NK-92 (cell line): Measurements from ENCODE around the gene LETM1.
A peak's percentile ranks its signal among the peaks of the same experiment; 100 is the strongest.

Experiments used
- DNase-seq: peaks from one replicate; lab custom pipeline; 2025; ENCODE audit not compliant: unreplicated experiment; lab: John Stamatoyannopoulos, UW

The LETM1 gene

DNA sequence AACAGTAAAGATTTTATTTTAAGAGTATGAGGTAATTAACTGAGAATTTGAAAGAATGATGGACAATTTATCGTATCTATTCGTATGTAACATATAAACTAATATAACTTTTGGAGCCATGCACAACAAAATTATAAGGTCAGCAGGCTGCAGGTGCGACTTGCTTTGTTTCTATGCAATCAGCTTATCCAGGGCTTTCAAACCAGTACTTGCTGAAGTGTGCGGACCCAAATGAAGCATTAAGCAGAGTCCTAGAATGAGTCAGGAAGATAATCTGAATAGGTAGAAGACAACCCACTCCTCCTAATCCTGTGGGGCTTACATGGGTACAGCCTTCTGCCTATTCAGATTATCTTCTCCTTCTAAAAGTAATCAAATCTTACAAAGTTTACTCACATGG lies 17.3 kb upstream of the LETM1 start:
- no peak for DNase-seq

DNA sequence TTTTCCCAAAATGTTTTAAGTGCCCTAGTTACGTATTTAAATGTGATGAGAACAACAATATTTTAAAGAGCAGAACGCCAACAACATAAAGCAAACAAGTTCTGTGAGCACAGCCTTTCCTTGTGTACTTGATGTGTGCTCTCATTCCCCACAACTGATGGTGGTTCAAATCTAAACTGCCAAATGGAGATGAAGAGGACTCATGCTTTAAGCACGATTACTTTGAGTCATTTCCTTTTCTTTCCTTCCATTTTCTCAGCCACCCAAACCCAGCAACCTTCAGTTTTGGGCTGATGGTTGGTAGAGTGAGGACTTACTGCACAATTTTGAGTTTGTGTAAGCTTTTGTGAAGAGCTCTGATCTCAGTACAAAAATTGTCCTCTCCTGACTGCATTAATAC lies 16.9 kb upstream of the LETM1 start:
- no peak for DNase-seq

DNA sequence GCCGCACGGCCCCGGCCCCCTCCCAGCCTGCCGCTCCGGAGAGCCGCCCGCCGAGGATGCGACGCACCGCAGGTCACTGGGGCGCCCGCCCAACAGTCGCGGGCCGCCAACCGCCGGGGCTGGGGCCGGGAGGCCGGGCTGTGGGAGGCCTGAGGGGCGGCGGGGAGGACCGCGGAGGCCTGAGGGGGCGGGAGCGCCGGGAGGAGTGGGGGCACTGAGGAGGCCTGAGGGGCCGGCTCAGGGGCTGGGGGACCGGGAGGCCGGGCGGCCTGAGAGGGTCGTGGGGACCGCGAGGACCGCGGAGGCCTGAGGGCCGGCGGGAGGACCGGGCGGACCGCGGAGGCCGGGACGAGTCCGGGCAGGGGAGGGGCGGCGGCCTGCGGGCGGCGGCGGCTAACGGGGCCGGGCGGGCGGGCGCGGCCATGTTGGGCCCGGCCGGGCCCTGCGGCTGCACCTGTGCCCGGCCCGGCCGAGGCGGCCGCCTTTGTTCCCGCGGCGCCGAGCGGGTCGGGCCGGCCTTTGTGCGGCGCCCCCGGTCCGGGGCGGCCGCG lies 15.6 kb upstream of the LETM1 start:
- DNase-seq, result no peak

DNA sequence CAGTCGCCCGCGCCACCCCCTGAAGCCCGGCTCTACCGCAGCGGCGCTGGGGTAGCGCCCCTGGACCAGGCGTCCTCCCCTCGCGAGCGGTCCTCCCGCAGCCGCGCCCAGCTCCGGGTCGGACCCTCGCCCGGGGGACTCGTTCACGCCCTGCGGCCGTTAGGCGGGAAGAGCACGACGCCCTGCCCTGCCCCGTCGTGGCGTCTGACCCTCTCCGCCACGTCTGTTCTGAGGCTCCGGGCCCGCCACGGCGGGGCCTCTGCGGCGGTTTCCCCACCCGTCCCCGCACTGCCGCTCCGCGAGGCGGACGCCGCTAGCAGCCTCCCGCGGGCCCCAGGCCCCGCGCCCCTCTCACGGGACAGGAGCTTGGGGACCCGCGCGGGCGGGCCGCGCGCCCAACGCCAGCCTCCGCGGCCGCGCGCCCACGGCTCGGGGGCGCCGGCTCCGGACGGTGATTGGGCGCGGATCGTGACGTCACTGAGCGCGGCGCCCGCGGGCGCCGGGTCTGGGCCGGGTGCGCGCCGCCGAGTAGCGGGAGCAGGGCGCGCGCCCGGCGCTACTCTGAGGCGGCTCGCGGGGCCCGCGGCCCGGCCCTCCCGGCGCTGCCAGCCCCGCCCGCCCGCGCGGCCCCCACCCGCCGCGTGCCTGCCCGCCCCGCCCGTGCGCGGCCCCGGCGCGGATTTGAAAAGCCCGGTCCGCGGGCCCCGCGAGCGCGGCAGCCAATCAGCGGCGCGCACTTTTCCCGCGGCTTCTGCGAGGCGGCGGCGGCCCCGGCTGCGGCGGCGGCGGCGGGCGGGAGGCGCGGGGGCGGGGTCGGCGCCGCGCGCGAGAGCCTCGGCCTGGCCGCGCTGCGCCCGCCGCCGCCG lies 14.9 kb upstream of the LETM1 start, which contains the start of gene NSD2:
Gene NSD2, plus strand, starts transcription at position 816 of the 866 bp plus-strand sequence. CDS start 29,262 bp downstream, outside the sequence.
- no peak for DNase-seq

DNA sequence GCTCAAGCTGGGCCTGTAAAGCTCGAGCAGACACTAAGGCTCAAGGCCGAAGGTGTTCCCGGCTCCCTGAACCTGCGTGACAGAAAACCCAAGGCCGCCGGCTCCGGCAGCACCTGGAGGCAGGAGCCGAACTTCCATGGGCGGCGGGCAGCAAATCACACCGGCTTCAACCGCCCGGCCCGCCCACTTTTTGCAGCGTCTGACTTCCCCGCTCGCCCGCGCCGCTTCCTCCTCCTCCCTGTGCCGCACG lies 14.3 kb upstream of the LETM1 start:
- DNase-seq, result peak; percentile 30

DNA sequence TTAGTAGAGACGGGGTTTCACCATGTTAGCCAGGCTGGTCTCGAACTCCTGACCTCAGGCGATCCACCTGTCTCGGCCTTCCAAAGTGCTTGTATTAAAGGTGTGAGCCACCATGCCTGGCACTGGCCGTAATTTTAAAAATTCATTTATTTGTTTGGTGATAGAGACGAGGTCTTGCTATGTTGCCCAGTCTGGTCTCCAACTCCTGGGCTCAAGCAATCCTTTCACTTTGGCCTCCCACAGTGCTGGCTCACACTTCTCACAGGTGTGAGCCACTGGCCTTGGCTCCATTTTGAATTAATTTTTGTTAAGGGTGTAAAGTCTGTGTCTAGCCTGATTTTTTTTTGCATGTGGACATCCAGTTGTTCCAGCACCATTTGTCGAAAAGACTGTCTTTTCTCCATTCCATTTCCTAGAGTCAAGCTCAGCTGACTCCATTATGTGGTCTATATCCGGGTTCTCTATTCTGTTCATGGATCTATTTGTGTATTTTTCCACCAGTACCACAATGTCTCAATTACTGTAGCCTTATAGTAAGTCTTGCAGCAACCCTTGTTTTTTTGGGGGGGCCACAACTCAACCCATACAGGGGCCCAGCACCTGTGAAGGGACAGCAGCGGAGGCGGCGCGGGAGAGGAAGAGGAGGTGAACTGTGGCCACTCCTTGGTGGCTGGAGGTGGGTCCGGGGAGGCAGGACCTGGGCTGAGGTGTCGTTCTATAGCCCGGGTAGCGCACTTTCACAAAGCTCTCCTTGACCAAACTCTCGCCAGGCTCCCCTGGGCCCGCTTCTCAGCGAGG lies 13.8 kb upstream of the LETM1 start:
- DNase-seq, result no peak

DNA sequence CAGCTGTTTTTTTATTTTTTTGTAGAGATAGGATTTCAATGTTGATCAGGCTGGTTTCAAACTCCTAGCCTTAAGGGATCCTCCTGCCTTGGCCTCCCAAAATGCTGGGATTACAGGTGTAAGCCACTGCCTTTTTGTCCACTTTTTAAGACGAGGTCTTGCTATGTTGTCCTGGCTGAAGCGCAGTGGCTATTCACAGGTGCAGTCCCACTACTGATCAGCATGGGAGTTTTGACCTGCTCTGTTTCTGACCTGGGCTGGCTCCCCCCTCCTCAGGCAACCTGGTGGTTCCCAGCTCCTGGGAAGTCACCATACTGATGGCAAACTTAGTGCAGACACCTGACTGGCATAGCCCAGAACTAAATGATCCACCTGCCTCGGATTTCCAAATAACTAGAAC lies 13.0 kb upstream of the LETM1 start:
- DNase-seq, result no peak

DNA sequence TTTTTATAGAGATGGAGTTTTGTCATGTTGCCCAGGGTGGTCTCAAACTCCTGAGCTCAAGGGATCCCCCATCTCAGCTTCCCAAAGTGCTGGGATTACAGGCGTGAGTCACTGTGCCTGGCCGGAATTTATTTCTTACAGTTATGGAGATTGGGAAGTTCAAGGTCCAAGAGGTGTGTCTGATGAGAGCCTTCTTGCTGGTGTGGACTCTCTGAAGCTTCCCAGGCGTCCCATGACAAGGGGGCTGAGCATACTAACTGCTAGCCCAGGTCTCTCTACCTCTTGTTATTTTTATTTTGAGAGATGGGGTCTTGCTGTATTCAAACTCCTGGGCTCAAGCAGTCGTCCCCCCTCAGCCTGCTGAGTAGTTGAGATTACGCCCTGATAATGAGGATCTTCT lies 12.3 kb upstream of the LETM1 start:
- DNase-seq, result no peak

DNA sequence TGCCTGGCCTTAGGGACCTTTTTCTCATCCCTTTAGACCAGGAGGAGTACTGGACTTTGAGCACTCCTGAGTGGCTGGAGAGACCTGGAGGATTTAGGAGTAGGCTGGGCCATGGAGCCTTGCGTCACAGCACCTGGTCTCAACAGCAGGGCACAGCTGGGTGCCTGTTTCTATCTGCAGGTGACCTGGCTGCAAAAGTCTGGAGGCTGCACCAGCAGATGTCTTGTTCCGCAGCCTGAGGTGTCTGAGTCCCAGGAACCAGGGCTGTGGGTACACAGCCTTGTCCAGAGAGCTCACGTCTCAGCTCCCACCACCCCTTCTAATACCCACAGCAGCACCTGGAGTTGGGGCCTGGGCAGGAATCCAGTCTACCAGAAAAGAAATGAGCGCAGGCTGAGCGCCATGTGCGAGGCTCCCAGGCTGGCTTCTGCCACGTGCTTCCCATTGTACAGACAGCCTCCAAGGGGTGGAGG lies 10.3 kb upstream of the LETM1 start:
- no peak for DNase-seq

DNA sequence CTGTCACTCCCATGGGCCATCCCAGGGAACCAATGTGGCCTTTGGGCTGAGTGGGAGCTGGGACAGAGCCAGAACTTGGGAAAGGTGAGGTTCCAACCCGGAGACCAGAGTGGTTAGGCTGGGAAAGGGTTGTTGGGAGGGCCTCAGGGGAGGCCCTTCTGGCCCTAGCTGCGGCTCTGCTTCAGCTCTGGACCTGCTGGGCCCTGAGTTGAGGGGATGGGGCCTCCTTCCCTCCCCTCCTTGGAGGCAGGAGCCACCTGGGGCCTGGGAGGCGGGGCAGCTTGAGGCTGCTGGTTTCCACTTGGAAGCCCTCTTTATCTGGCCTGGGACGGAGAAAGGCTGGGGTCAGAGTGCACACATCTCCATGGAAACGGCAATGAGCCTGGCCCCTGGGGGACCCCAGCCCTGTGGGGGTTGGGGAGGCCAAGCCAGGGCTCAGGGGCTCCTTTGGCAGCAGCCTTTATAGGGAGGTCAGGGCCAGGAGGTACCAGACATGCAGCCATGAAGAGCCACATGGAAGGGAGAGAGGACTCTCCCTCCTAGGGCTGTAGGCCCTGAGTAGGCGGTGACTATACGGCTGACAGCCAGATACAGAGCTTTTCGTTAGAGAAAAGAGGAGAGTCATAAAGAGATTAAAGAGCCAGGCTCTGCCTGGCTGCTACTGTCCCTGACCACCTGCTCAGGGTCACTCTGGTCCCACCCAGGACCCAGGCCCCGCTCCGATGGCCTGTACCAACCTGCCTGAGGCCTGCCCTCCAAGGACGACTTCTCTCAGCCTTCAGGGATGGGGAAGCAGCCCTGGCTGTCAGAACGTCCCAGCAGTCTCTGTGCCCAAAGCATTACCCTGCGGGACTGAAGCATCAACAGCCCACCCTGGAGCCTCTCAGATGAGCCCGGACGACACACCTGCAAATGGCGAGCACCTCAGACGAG lies 8.4 kb upstream of the LETM1 start:
- DNase-seq, result no peak

DNA sequence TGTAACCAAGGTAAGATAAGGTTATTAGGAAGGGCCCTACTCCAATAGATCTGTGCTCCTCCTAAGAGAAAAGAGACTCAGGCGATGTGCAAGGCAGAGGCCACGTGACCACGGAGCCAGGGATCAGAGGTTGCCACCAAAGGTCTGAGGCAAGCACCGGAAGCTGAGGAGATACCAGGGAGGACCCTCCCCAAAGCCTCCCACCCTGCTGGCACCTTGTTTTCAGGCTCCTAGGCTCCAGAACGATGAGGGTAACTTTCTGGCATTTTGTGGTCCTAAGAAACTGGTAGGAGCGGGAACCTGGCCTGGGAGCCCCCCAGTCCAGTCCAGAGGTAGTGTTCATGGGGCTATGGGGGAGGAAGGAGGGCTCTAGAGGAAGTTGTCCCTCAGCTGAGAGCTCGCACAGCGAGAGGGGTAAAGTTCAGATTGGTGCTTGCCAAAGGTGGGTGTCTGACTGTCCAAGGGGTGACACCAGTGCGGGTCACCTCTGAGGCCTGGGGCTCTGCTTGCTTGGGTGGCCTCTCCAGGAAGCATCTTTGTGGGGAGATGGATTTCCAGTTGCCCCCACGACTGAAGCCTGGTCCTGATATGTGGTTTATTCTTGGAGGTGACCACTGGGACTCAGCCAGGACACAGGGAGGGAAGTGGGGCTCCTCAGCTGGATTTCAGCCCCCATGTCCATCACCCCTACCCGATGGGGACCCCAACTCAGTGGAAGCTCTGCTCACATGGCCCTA lies 7.5 kb upstream of the LETM1 start:
- no peak for DNase-seq

DNA sequence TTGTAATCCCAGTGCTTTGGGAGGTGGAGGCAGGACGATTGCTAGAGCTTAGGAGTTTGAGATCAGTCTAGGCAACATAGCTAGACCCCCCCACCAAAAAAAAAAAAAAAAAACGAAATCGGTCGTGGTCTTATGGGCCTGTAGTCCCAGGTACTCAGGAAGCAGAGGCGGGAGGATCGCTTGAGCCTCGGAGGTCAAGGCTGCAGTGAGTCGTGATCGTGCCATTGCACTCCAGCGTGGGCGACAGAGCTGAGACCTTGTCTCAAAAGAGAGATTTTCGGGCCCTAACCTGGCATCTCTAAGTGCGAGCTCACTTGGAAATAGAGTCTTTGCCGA lies 7.0 kb upstream of the LETM1 start:
- DNase-seq, result no peak

DNA sequence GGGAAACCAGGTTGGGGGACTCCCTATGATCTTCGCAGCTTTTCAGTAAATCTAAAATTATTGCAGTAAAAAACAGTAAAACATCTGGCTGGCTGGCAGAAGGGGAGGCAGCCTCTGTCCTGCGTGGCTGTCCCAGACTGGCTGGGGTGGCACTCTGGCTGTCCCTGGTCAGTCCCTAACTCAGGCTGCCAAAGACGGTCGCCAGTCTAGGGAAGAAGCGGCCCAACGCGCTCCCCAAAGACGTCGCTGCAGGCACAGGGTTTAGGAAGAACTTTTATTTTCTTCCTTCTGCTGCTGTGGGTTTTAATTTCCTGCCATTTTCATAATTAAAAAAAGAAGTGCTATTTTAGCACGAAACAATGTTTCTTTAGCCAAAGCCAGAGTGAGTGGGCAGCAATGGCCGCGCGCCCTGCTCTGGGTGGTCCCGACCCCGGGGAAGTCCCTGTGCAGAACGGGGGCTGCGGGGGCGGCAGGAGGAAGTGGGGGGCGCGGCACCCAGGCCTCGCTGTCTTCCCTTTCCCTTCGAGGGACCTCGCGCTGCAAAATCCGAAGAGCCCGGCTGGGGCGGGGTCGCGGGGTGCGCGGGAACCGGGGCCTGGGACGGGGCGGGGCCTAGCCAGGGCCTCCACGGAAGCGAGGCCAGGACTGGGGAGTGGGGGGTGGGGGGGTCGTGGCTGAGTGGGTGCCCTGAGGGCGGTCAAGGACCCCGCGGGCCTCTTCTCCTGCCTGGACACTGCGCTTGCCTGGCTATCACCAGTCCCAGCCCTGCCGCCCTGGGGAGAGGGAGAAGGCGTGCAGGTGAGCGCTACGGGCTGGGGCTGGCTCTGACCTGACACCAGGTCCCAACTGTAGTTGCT lies 6.3 kb upstream of the LETM1 start:
- no peak for DNase-seq

DNA sequence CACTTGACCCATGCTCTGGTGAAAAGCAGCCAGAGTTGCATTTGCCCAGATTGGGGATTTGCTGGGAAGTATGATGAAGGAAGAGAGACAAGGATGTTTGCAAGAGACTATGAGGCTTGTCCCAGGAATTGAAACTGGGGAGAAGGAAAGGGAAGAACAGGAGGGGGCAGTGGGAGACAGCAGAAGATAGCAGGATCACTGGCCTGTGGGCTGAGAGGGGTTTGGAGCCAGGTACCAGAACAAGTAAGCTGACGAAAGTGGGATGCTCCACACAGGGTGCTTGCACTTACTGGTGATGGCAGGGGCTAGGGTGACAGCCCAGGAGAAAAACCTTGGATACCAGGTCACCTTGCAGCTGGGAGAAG lies 3.4 kb upstream of the LETM1 start:
- no peak for DNase-seq

DNA sequence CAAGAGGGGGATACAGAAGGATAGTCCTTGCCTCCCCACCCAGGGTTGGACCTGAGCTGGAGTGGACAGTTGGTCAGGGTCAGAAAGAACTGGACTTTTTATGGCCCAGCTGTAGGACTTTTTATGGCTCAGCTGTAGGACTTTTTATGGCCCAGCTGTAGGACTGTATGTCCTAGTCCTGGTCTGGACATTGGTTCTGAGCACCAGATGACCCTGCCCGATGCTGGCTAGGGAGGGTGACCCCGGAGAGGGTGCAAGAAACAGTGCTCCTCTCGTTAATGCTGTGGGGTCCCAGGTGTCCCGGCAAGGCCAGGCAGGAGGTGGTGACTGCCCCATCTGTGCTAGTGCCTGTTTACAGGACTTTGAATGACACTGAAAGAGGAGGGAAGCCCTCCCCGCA lies 2.0 kb upstream of the LETM1 start:
- no peak for DNase-seq

DNA sequence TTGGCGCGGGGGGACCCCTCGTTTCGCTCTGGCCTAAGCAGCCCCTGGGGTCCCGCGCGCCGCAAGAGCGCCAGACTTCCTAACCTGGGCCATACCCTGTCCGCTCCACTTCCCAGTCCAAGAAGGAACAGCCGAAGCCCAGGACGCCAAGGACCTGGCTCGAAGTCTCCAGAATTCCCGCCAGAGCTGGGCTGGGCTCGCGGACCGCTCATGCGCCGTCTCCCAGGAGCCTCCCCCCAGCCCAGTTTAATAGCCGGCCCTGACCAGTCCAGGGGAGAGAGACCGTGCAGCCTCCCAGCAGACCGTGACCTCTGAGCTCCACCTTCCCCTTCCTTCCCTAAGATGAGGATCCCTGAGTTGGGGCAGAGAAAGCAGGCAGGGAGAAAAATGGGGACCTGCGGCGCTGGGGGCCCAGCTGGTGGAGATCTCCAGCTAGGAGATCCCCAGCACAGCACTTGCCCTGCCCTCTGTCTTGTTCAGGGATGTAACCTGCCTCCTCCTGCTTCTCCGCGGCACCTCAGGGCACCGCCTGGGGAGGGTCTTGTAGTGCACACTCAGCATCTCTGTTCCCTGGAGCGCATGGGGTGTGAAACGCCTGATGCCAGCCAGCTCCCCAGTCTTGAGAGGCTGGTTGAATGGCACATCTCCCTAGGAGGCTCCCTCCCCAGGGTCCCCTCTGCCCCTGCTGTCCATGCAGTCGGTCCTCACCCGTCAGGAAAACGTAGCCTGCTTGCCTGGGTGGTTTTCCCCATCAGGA lies 1.2 kb upstream of the LETM1 start:
- DNase-seq, result no peak

DNA sequence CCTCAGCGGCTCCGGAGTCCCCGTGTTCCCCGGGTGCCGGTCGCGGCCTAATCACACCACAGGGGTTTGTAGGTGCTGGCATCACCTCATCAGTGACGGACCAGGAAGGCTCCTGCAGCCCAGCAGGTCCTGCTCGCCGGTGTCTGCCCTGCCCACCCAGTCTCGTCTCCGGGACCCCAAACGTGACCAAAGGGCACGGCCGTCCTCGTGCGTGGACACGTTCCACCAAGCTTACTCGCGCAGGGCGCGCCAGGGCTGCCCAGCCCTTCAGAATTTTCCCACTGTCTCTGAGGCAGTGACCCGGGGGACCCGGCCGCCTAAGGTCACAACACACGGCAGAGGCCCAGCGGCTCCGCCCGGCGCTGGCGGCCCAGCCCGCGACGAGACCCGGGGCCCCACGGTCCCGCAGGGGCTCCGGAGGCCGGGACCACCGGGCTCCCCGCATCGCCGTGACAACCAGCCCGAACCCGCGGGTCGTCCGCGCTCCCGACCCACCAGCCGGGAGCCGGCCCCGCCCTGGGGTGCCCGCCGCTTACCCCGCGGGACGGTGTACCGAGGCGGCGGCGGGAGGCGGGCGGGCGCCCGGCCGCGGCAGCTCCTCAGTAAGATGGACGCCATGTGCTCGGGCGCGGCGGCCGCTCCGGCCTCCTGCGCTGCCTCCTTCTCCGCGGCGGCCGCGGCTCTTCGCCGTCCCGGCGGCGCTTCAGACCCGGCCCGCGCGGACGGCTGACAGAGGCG lies 454 bp downstream of the LETM1 start:
- DNase-seq, result no peak

DNA sequence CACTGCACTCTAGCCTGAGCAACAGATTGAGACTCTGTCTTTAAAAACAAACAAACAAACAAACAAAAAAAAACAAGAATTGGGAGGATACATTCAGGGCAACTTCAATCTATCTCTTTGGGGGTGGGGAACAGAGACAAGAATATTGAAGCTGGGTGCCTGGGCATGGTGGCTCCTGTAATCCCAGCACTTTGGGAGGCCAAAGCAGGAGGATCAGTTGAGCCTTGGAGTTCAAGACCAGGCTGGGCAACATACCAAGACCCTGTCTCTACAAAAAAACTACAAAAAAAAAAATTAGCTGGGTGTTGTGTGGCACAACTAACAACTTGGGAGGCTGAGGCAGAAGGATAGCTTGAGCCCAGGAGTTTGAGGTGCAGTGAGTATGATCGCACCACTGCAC lies 1.2 kb downstream of the LETM1 start:
- DNase-seq, result no peak
